Ishikawa (cell line): ENCODE results near the gene ETV6.

Experiments used
- CEBPB ChIP-seq: IDR thresholded peaks from 2 replicates; pipeline ENCODE4 v1.6.1; 2012
- CREB1 ChIP-seq: IDR thresholded peaks from 2 replicates; pipeline ENCODE4 v1.6.1; 2012; ENCODE audit warnings: low read depth
- EGR1 ChIP-seq: IDR thresholded peaks from 2 replicates; pipeline ENCODE4 v1.6.1; 2012
- EP300 ChIP-seq: IDR thresholded peaks from 2 replicates; pipeline ENCODE4 v1.6.1; 2012; ENCODE audit warnings: borderline replicate concordance
- FOXM1 ChIP-seq: IDR thresholded peaks from 2 replicates; pipeline ENCODE4 v1.6.1; 2012; ENCODE audit warnings: low read depth, borderline replicate concordance
- MAX ChIP-seq: IDR thresholded peaks from 2 replicates; pipeline ENCODE4 v1.6.1; 2012
- NFIC ChIP-seq: IDR thresholded peaks from 2 replicates; pipeline ENCODE4 v1.6.1; 2012
- RAD21 ChIP-seq: IDR thresholded peaks from 2 replicates; pipeline ENCODE4 v1.6.1; 2012; ENCODE audit warnings: low read depth
- TAF1 ChIP-seq: IDR thresholded peaks from 2 replicates; pipeline ENCODE4 v1.6.1; 2012; ENCODE audit warnings: low read depth, mild to moderate bottlenecking
- TCF12 ChIP-seq: IDR thresholded peaks from 2 replicates; pipeline ENCODE4 v1.6.1; 2012; ENCODE audit warnings: low read depth
- TEAD4 ChIP-seq: IDR thresholded peaks from 2 replicates; pipeline ENCODE4 v1.6.1; 2012
- YY1 ChIP-seq: IDR thresholded peaks from 2 replicates; pipeline ENCODE4 v1.6.1; 2012; ENCODE audit warnings: low read depth
- ZBTB7A ChIP-seq: IDR thresholded peaks from 2 replicates; pipeline ENCODE4 v1.6.1; 2012; ENCODE audit warnings: low read depth
- TF ChIP-seq, protein P1 (sequence below): IDR thresholded peaks from 2 replicates; pipeline ENCODE4 v1.6.1; 2012
- TF ChIP-seq, protein P2 (sequence below): IDR thresholded peaks from 2 replicates; pipeline ENCODE4 v1.6.1; 2012; ENCODE audit warnings: low read depth, mild to moderate bottlenecking

ETV6 gene

DNA sequence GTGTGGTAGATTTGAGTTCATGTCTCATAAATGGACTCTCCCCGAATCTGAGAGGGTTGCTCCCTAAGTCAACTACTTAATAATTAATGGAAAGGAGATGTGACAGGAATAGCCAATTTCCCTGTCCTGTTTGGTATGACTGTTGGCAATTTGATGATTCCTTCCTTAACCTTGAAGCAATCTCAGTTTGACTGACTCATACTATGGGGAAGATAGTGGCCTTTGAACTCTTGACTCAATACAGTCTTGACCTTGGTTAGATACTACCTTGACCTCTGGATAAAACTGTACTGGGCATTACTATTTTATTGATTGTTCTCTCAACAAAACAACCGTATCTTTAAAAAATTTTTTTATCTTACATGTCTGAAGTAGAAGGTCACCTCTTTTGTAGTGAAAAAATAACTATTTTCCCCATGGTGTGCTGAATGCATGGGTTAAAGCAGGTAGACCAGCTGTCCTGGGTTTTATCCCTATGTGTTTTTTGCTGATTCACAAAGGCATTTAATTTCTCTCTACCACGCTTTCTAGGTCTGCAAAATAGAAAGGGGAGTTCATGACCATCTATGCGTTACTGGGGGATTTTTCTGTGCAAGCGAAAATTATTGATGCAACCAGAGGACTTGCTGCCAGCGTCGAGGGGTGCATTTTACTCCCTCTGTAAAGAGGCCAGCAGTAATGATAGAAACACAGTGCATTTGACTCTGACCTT, 80.1 kb downstream of the ETV6 start:
- TF ChIP-seq NFIC (no peak), ZBTB7A (no peak), CREB1 (no peak), RAD21 (no peak), EP300 (no peak), MAX (no peak), EGR1 (no peak), TAF1 (no peak), TCF12 (no peak), TEAD4 (no peak), FOXM1 (no peak), CEBPB (no peak), YY1 (no peak)
- TF ChIP-seq, protein P1, sequence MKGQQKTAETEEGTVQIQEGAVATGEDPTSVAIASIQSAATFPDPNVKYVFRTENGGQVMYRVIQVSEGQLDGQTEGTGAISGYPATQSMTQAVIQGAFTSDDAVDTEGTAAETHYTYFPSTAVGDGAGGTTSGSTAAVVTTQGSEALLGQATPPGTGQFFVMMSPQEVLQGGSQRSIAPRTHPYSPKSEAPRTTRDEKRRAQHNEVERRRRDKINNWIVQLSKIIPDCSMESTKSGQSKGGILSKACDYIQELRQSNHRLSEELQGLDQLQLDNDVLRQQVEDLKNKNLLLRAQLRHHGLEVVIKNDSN: no peak
- TF ChIP-seq, protein P2, sequence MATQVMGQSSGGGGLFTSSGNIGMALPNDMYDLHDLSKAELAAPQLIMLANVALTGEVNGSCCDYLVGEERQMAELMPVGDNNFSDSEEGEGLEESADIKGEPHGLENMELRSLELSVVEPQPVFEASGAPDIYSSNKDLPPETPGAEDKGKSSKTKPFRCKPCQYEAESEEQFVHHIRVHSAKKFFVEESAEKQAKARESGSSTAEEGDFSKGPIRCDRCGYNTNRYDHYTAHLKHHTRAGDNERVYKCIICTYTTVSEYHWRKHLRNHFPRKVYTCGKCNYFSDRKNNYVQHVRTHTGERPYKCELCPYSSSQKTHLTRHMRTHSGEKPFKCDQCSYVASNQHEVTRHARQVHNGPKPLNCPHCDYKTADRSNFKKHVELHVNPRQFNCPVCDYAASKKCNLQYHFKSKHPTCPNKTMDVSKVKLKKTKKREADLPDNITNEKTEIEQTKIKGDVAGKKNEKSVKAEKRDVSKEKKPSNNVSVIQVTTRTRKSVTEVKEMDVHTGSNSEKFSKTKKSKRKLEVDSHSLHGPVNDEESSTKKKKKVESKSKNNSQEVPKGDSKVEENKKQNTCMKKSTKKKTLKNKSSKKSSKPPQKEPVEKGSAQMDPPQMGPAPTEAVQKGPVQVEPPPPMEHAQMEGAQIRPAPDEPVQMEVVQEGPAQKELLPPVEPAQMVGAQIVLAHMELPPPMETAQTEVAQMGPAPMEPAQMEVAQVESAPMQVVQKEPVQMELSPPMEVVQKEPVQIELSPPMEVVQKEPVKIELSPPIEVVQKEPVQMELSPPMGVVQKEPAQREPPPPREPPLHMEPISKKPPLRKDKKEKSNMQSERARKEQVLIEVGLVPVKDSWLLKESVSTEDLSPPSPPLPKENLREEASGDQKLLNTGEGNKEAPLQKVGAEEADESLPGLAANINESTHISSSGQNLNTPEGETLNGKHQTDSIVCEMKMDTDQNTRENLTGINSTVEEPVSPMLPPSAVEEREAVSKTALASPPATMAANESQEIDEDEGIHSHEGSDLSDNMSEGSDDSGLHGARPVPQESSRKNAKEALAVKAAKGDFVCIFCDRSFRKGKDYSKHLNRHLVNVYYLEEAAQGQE: no peak

GRCh38 chr12:11730299-11731041, 81.0 kb downstream of the ETV6 start:
- TF ChIP-seq NFIC: peak; percentile 52; the same call in 1 of the 2 replicates
- no peak for TF ChIP-seq CREB1
- peak; percentile 57; the same call in 1 of the 2 replicates for TF ChIP-seq EP300
- TF ChIP-seq, protein P2: no peak
- TF ChIP-seq, protein P1: no peak
- peak; percentile 60; the same call in 1 of the 2 replicates for TF ChIP-seq TCF12
- TF ChIP-seq MAX: peak; percentile 74; the same call in 1 of the 2 replicates
- TF ChIP-seq RAD21: peak; percentile 8; the same call in 1 of the 2 replicates
- no peak for TF ChIP-seq FOXM1

DNA sequence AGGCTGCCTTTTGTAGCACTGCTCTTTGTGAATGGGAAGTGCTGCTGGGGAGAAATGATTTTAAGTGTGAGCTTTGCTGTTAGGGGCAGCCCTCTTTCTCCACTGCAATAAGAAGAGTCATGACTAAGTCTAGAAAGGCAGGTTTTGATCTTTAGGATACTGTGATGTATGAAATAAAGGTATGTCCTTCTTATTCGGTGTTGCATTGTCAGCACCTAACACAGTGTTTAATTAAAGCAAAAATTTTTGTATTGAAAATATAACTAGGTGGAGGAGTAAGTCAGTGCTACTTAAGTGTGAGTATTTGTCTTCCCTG, 81.5 kb downstream of the ETV6 start:
- TF ChIP-seq FOXM1 (no peak), NFIC (no peak), CREB1 (no peak), TEAD4 (no peak), EP300 (no peak), EGR1 (no peak), ZBTB7A (no peak), TCF12 (no peak), CEBPB (no peak), TAF1 (no peak), YY1 (no peak), RAD21 (no peak), MAX (no peak)
- TF ChIP-seq, protein P1: no peak
- TF ChIP-seq, protein P2: no peak
